Endodermal cell (in vitro differentiated cells): ENCODE results near the gene ABCB9. TPM values are rescaled to one million over a fixed set of nuclear protein-coding genes. Genes with fewer than 3 reads are reported as not detected.

Experiments
- DNase-seq: peaks from one replicate; pipeline ENCODE4 v3.0.0-alpha.2; 2017
- H3K27ac ChIP-seq: 2 replicates; pipeline ENCODE4 v1.5.1; 2013; ENCODE audit warnings: mild to moderate bottlenecking, low read depth, low read length, moderate library complexity
- H3K27me3 ChIP-seq: 2 replicates; pipeline ENCODE4 v1.6.1; 2013; ENCODE audit warnings: mild to moderate bottlenecking, low read length, moderate library complexity; ENCODE audit not compliant: insufficient read depth, control insufficient read depth, poor library complexity, severe bottlenecking
- H3K36me3 ChIP-seq: 2 replicates; pipeline ENCODE4 v1.7.0; 2013; ENCODE audit warnings: mild to moderate bottlenecking, low read length, moderate library complexity; ENCODE audit not compliant: control insufficient read depth, insufficient read depth
- H3K4me1 ChIP-seq: one replicate; pipeline ENCODE4 v1.7.0; 2013; ENCODE audit warnings: low read length; ENCODE audit not compliant: control insufficient read depth, insufficient read depth
- H3K4me3 ChIP-seq: 2 replicates; pipeline ENCODE4 v1.5.1; 2013; ENCODE audit warnings: mild to moderate bottlenecking, low read length, moderate library complexity
- H3K9ac ChIP-seq: 2 replicates; pipeline ENCODE4 v1.6.1; 2013; ENCODE audit warnings: mild to moderate bottlenecking, low read length, moderate library complexity; ENCODE audit not compliant: poor library complexity, severe bottlenecking; ENCODE audit errors: extremely low read depth
- H3K9me3 ChIP-seq: 2 replicates; pipeline ENCODE4 v1.6.1; 2013; ENCODE audit warnings: mild to moderate bottlenecking, low read length, moderate library complexity; ENCODE audit not compliant: control insufficient read depth
- H3K27ac Mint-ChIP-seq: 2 replicates; pipeline ENCODE4 v1.8.0; 2020; ENCODE audit warnings: mixed read lengths
- H3K27me3 Mint-ChIP-seq: 2 replicates; pipeline ENCODE4 v1.8.0; 2021; ENCODE audit warnings: mild to moderate bottlenecking, mixed read lengths; ENCODE audit not compliant: insufficient read depth
- H3K36me3 Mint-ChIP-seq: 2 replicates; pipeline ENCODE4 v1.8.0; 2020; ENCODE audit warnings: low read depth, mixed read lengths
- H3K4me1 Mint-ChIP-seq: 2 replicates; pipeline ENCODE4 v1.8.0; 2020; ENCODE audit warnings: mixed read lengths
- H3K4me3 Mint-ChIP-seq: 2 replicates; pipeline ENCODE4 v1.8.0; 2020; ENCODE audit warnings: mild to moderate bottlenecking, moderate library complexity, mixed read lengths
- H3K9me3 Mint-ChIP-seq: 2 replicates; pipeline ENCODE4 v1.8.0; 2020; ENCODE audit warnings: mild to moderate bottlenecking, mixed read lengths
- CTCF ChIP-seq: fragments of 200-600 bp; sonication (generic); conservative IDR thresholded peaks from 2 replicates; pipeline ENCODE4 v1.5.0; 2021; ENCODE audit warnings: antibody characterized with exemption, mild to moderate bottlenecking
- whole genome bisulfite sequencing, 2 experiments: methylation state at CpG; one replicate each; pipeline versions ENCODE4 v1.1.5 to v1.1.7; 2013; ENCODE audit warnings: missing lambda C conversion rate in 2 of 2, mixed read lengths in 1 of 2; ENCODE audit not compliant: insufficient coverage in 1 of 2, insufficient read length in 1 of 2; 5-methylcytosine and 5-hydroxymethylcytosine counted together
- total RNA-seq, 2 donors: library from RNA; stranded (reverse); fragmentation: NEBNext Ultra II Directional in 1 of 2; extraction: Animal tissue kit (Norgen Biotek cat#: 25700) in 1 of 2; gene quantifications; 2 replicates in 1 of 2; 3 replicates in 1 of 2; pipeline ENCODE4 v1.2.1, GENCODE V29; 2021

Gene ABCB9
- total RNA-seq, 2 donors from 2014 or later = 5.4 to 6.0 TPM

GRCh38 chr12:122958198-122958888 lies 7.9 kb downstream of the ABCB9 start:
- H3K27me3 ChIP-seq = no peaks in the 10 kb centered on the region
- no peak for TF ChIP-seq CTCF
- no peak overlapping the region for H3K27ac Mint-ChIP-seq
- no peak for DNase-seq
- no peaks in the 10 kb centered on the region for H3K36me3 ChIP-seq
- no peaks in the 10 kb centered on the region for H3K9me3 Mint-ChIP-seq
- 93 to 95% methylated on average over 3 to 5 of the region's 5 CpGs for WGBS, 2 experiments
- no peaks in the 10 kb centered on the region for H3K27me3 Mint-ChIP-seq
- no peak overlapping the region for H3K9ac ChIP-seq
- H3K36me3 Mint-ChIP-seq = peaks cover 2% of the 10 kb centered on the region
- H3K4me1 ChIP-seq = no peaks in the 10 kb centered on the region
- no peak overlapping the region for H3K4me3 ChIP-seq
- no peak overlapping the region for H3K4me3 Mint-ChIP-seq
- no peaks in the 10 kb centered on the region for H3K9me3 ChIP-seq
- H3K27ac ChIP-seq = no peak overlapping the region
- H3K4me1 Mint-ChIP-seq = no peaks in the 10 kb centered on the region

GRCh38 chr12:122956035-122956434 lies 10.2 kb downstream of the ABCB9 start:
- Histone ChIP-seq H3K4me1 (no peaks in the 10 kb centered on the region), H3K4me3 (no peak overlapping the region), H3K9ac (no peak overlapping the region), H3K36me3 (no peaks in the 10 kb centered on the region), H3K9me3 (no peaks in the 10 kb centered on the region), H3K27ac (no peak overlapping the region), H3K27me3 (no peaks in the 10 kb centered on the region)
- 100% methylated on average over 1 to 2 of the region's 2 CpGs for WGBS, 2 experiments
- Mint-ChIP-seq H3K4me3 (no peak overlapping the region), H3K9me3 (no peaks in the 10 kb centered on the region), H3K27ac (no peak overlapping the region), H3K36me3 (peaks cover 2% of the 10 kb centered on the region), H3K4me1 (no peaks in the 10 kb centered on the region), H3K27me3 (no peaks in the 10 kb centered on the region)
- no peak for TF ChIP-seq CTCF
- no peak for DNase-seq

- Histone ChIP-seq H3K36me3 (no peaks in the 10 kb centered on the region), H3K9ac (no peak overlapping the region), H3K27me3 (no peaks in the 10 kb centered on the region), H3K27ac (no peak overlapping the region), H3K9me3 (no peaks in the 10 kb centered on the region), H3K4me1 (no peaks in the 10 kb centered on the region), H3K4me3 (no peak overlapping the region)
- Mint-ChIP-seq H3K4me1 (no peaks in the 10 kb centered on the region), H3K4me3 (no peak overlapping the region), H3K27me3 (no peaks in the 10 kb centered on the region), H3K9me3 (no peaks in the 10 kb centered on the region), H3K36me3 (peaks cover 2% of the 10 kb centered on the region), H3K27ac (no peak overlapping the region)
- TF ChIP-seq CTCF = no peak
- no peak for DNase-seq
- 73 to 88% methylated on average over 7 to 8 of the region's 8 CpGs for WGBS, 2 experiments
Observed at GRCh38 chr12:122955156-122955555, 11.1 kb downstream of the ABCB9 start.
